ENCODE measurements around the gene MEAF6. TPM values are rescaled to one million over a fixed set of nuclear protein-coding genes. Genes with fewer than 3 reads are reported as not detected.
"Not testable (repeated sequence)": the region's sequence is repeated elsewhere in the genome, so short reads cannot be mapped to it uniquely, and the experiment has no call there.

Gene MEAF6
- total RNA-seq, 1 donor from 2014 or later, result 147 TPM

- no peak for FAIRE-seq
- no peak for DNase-seq (ENCODE audit: low spot score in 2 of 2)
Observed at GRCh38 chr1:37533317-37534093, 18.9 kb upstream of the MEAF6 start.

- FAIRE-seq; DNase-seq (ENCODE audit: low spot score in 2 of 2): not testable (repeated sequence)
Observed at GRCh38 chr1:37532418-37533156, 18.0 kb upstream of the MEAF6 start.

GRCh38 chr1:37529888-37530287 is 15.3 kb upstream of the MEAF6 start:
- FAIRE-seq; DNase-seq (ENCODE audit: low spot score in 2 of 2): not testable (repeated sequence)

- DNase-seq (ENCODE audit: low spot score in 2 of 2) (no peak), FAIRE-seq (no peak)
Observed at GRCh38 chr1:37519613-37520012, 5.0 kb upstream of the MEAF6 start.

- not testable (repeated sequence) for DNase-seq (ENCODE audit: low spot score in 2 of 2)
Observed at GRCh38 chr1:37518929-37519328, 4.4 kb upstream of the MEAF6 start.

GRCh38 chr1:37518241-37518640 is 3.7 kb upstream of the MEAF6 start:
- FAIRE-seq; DNase-seq (ENCODE audit: low spot score in 2 of 2): not testable (repeated sequence)

More at GRCh38 chr1:37518929-37519328, 4.4 kb upstream of the MEAF6 start:
- FAIRE-seq, result not testable (repeated sequence)

- DNase-seq (ENCODE audit: low spot score in 2 of 2), result no peak
- FAIRE-seq, result no peak
Observed at GRCh38 chr1:37517569-37517968, 3.0 kb upstream of the MEAF6 start.

GRCh38 chr1:37515185-37516034 is 844 bp upstream of the MEAF6 start:
- DNase-seq (ENCODE audit: low spot score in 2 of 2), result no peak
- no peak for FAIRE-seq

GRCh38 chr1:37513795-37514349 is 694 bp downstream of the MEAF6 start:
- peak; percentile 31 to 41 for DNase-seq (ENCODE audit: low spot score in 2 of 2)
- FAIRE-seq, result no peak

- FAIRE-seq, result no peak
- DNase-seq (ENCODE audit: low spot score in 2 of 2), result no peak
Observed at GRCh38 chr1:37509181-37509580, 5.4 kb downstream of the MEAF6 start.

GRCh38 chr1:37506740-37507139 is 7.8 kb downstream of the MEAF6 start:
- DNase-seq (ENCODE audit: low spot score in 2 of 2), result no peak
- no peak for FAIRE-seq

- DNase-seq (ENCODE audit: low spot score in 2 of 2); FAIRE-seq: not testable (repeated sequence)
Observed at GRCh38 chr1:37502791-37503190, 11.8 kb downstream of the MEAF6 start.

- FAIRE-seq (no peak), DNase-seq (ENCODE audit: low spot score in 2 of 2) (no peak)
Observed at GRCh38 chr1:37502104-37502503, 12.5 kb downstream of the MEAF6 start.

- no peak for FAIRE-seq
- DNase-seq (ENCODE audit: low spot score in 2 of 2), result no peak
Observed at GRCh38 chr1:37501661-37502060, 12.9 kb downstream of the MEAF6 start.

GRCh38 chr1:37498872-37499617 is 15.5 kb downstream of the MEAF6 start:
- peak in 1 of 2 donors; percentile 11 for DNase-seq (ENCODE audit: low spot score in 2 of 2)
- no peak for FAIRE-seq

- FAIRE-seq (no peak), DNase-seq (ENCODE audit: low spot score in 2 of 2) (no peak)
Observed at GRCh38 chr1:37497832-37498231, 16.7 kb downstream of the MEAF6 start.

GRCh38 chr1:37495875-37496274 is 18.7 kb downstream of the MEAF6 start:
- DNase-seq (ENCODE audit: low spot score in 2 of 2) (no peak), FAIRE-seq (no peak)

GRCh38 chr1:37493336-37494098 is 21.0 kb downstream of the MEAF6 start:
- no peak for FAIRE-seq
- DNase-seq (ENCODE audit: low spot score in 2 of 2), result no peak

- no peak for DNase-seq (ENCODE audit: low spot score in 2 of 2)
- no peak for FAIRE-seq
Observed at GRCh38 chr1:37487619-37487984, 27.0 kb downstream of the MEAF6 start.

Data from frontal cortex (tissue), 4 donors.